A549 (cell line): ENCODE data around the gene PSMB4. TPM values are rescaled to one million over a fixed set of nuclear protein-coding genes. Genes with fewer than 3 reads are reported as not detected.
A peak's percentile ranks its signal among the peaks of the same experiment; 100 is the strongest.

Experiments used
- ATAC-seq, 2 experiments: fragments of 200-7000 bp in 1 of 2; fragments of >200 bp in 1 of 2; cut with Nextera tagmentation in 1 of 2; cut with Tn5 transposase in 1 of 2; 3 replicates each; pipeline versions ENCODE4 v1.8.0 to v1.9.1; 2018 to 2020; ENCODE audit warnings: mild to moderate bottlenecking in 1 of 2, moderate library complexity in 1 of 2
- CTCF ChIA-PET: fragments of 300-600 bp; sonication (Branson Sonifier 250); formaldehyde crosslinking; extraction: SDS; loops from one replicate; lab custom pipeline; 2021; ENCODE audit warnings: antibody characterized with exemption, inconsistent platforms; lab: Yijun Ruan, JAX
- POLR2A ChIA-PET: fragments of 350-600 bp; formaldehyde crosslinking; extraction: SDS; loops from one replicate; lab custom pipeline; 2021; ENCODE audit warnings: antibody characterized with exemption, inconsistent platforms; lab: Yijun Ruan, JAX
- DNase-seq, 2 experiments: peaks; one replicate each; pipeline versions ENCODE4 v3.0.0 to v3.0.0-alpha.2; 2011 to 2016; ENCODE audit warnings: low read depth in 1 of 2, low spot score in 1 of 2
- FAIRE-seq: peaks from 2 replicates; lab custom pipeline; 2011; peaks lifted over from hg19 to GRCh38; lab: Jason Lieb, UNC
- H3K27ac ChIP-seq, 2 experiments: fragments of >200 bp; sonication (Bioruptor Twin); formaldehyde crosslinking; 3 replicates each; pipeline ENCODE4 v1.5.1; 2016 to 2017
- H3K4me1 ChIP-seq: fragments of >200 bp; sonication (Bioruptor Twin); formaldehyde crosslinking; 3 replicates; pipeline ENCODE4 v1.6.1; 2016
- H3K4me2 ChIP-seq: fragments of >200 bp; sonication (Bioruptor Twin); formaldehyde crosslinking; 3 replicates; pipeline ENCODE4 v1.6.1; 2016
- H3K4me3 ChIP-seq: fragments of >200 bp; sonication (Bioruptor Twin); formaldehyde crosslinking; 3 replicates; pipeline ENCODE4 v1.5.1; 2016
- H3K9me3 ChIP-seq: fragments of >200 bp; sonication (Bioruptor Twin); formaldehyde crosslinking; 3 replicates; pipeline ENCODE4 v1.6.1; 2016
- CBX2 ChIP-seq: fragments of 200-600 bp; sonication (generic); IDR thresholded peaks from 2 replicates; pipeline ENCODE4 v1.6.1; 2016; ENCODE audit warnings: low read depth, mild to moderate bottlenecking, borderline replicate concordance
- CEBPB ChIP-seq, 2 experiments: fragments of >200 bp in 1 of 2; sonication (Bioruptor Twin) in 1 of 2; formaldehyde crosslinking in 1 of 2; IDR thresholded peaks; 2 replicates each; pipeline ENCODE4 v1.6.1; 2012 to 2016
- EHF ChIP-seq: fragments of 250-450 bp; sonication (Bioruptor Pico); IDR thresholded peaks from 2 replicates; pipeline ENCODE4 v1.5.0; 2020; ENCODE audit warnings: mild to moderate bottlenecking
- EP300 ChIP-seq, 2 experiments: fragments of >200 bp; sonication (Bioruptor Twin); formaldehyde crosslinking; IDR thresholded peaks; 2 replicates in 1 of 2; 3 replicates in 1 of 2; pipeline ENCODE4 v1.6.1; 2016 to 2017
- FOSL2 ChIP-seq, 2 experiments: fragments of 450-650 bp in 1 of 2; fragments of >200 bp in 1 of 2; sonication (Bioruptor Twin) in 1 of 2; formaldehyde crosslinking; IDR thresholded peaks; 2 replicates each; pipeline versions ENCODE4 v1.5.0 to v1.6.1; 2016 to 2020; ENCODE audit warnings: mild to moderate bottlenecking in 1 of 2, moderate library complexity in 1 of 2
- GATA3 ChIP-seq: IDR thresholded peaks from 2 replicates; pipeline ENCODE4 v1.6.1; 2012; ENCODE audit warnings: borderline replicate concordance
- HOXA7 ChIP-seq: fragments of 250-450 bp; sonication (Bioruptor Pico); IDR thresholded peaks from 2 replicates; pipeline ENCODE4 v1.5.0; 2020; ENCODE audit warnings: mild to moderate bottlenecking, moderate library complexity
- MAFK ChIP-seq: fragments of 450-650 bp; IDR thresholded peaks from 2 replicates; pipeline ENCODE4 v1.6.1; 2014; ENCODE audit not compliant: partially characterized antibody
- MAZ ChIP-seq: fragments of 150-350 bp; IDR thresholded peaks from 2 replicates; pipeline ENCODE4 v1.6.1; 2014; ENCODE audit warnings: antibody characterized with exemption, low read depth, low read length, borderline replicate concordance
- NPAS2 ChIP-seq: fragments of 250-450 bp; sonication (Bioruptor Pico); IDR thresholded peaks from 2 replicates; pipeline ENCODE4 v1.8.0; 2022; ENCODE audit warnings: mild to moderate bottlenecking, moderate library complexity, borderline replicate concordance
- NR3C1 ChIP-seq: fragments of >200 bp; sonication (Bioruptor Twin); formaldehyde crosslinking; IDR thresholded peaks from 3 replicates; pipeline ENCODE4 v1.6.1; 2017
- PHF8 ChIP-seq: fragments of 200-600 bp; sonication (generic); IDR thresholded peaks from 2 replicates; pipeline ENCODE4 v1.6.1; 2016; ENCODE audit warnings: low read depth, mild to moderate bottlenecking, antibody characterized with exemption, moderate library complexity, borderline replicate concordance
- POLR2A ChIP-seq: IDR thresholded peaks from 2 replicates; pipeline ENCODE4 v1.6.1; 2012; ENCODE audit warnings: mild to moderate bottlenecking, low read length
- RCOR1 ChIP-seq: fragments of 150-350 bp; IDR thresholded peaks from 2 replicates; pipeline ENCODE4 v1.6.1; 2014; ENCODE audit warnings: antibody characterized with exemption, low read length, low read depth
- RNF2 ChIP-seq: fragments of 200-600 bp; sonication (generic); IDR thresholded peaks from 2 replicates; pipeline ENCODE4 v1.6.1; 2016; ENCODE audit warnings: low read depth, mild to moderate bottlenecking, antibody characterized with exemption, moderate library complexity, borderline replicate concordance
- SMC3 ChIP-seq: fragments of >200 bp; sonication (Bioruptor Twin); formaldehyde crosslinking; IDR thresholded peaks from 3 replicates; pipeline ENCODE4 v1.6.1; 2018; ENCODE audit warnings: inconsistent platforms
- TFCP2L1 ChIP-seq: fragments of 250-450 bp; sonication (Bioruptor Pico); IDR thresholded peaks from 2 replicates; pipeline ENCODE4 v1.5.0; 2021; ENCODE audit warnings: mild to moderate bottlenecking
- ZC3H11A ChIP-seq: fragments of 450-650 bp; IDR thresholded peaks from 2 replicates; pipeline ENCODE4 v1.6.1; 2014; ENCODE audit warnings: antibody characterized with exemption, mild to moderate bottlenecking
- ZFP36 ChIP-seq: fragments of 450-650 bp; IDR thresholded peaks from 2 replicates; pipeline ENCODE4 v1.6.1; 2014; ENCODE audit warnings: borderline replicate concordance; ENCODE audit not compliant: partially characterized antibody
- ZNF302 ChIP-seq: fragments of 250-450 bp; sonication (Bioruptor Pico); IDR thresholded peaks from 2 replicates; pipeline ENCODE4 v1.9.0; 2021; ENCODE audit warnings: inconsistent platforms, mild to moderate bottlenecking, moderate library complexity
- WGBS: methylation state at CpG from one replicate; pipeline ENCODE4 v1.1.6; 2017; ENCODE audit errors: missing lambda C conversion rate; 5-methylcytosine and 5-hydroxymethylcytosine counted together
- polyA plus RNA-seq, 4 experiments: library from polyadenylated mRNA; depleted of rRNA in 3 of 4; stranded (reverse); fragments of >200 nt; fragmentation: RNase III in 1 of 4; extraction: RNeasy Plus Mini Kit Qiagen cat#74134 plus additional on column Dnase treatment in 1 of 4; gene quantifications; 2 replicates in 3 of 4; 3 replicates in 1 of 4; pipeline ENCODE4 v1.2.3, GENCODE V29; 2011 to 2017

PSMB4 gene
- polyA plus RNA-seq, 2 of the 4 experiments (the other 2 are of a cell fraction), result 383 to 405 TPM

DNA sequence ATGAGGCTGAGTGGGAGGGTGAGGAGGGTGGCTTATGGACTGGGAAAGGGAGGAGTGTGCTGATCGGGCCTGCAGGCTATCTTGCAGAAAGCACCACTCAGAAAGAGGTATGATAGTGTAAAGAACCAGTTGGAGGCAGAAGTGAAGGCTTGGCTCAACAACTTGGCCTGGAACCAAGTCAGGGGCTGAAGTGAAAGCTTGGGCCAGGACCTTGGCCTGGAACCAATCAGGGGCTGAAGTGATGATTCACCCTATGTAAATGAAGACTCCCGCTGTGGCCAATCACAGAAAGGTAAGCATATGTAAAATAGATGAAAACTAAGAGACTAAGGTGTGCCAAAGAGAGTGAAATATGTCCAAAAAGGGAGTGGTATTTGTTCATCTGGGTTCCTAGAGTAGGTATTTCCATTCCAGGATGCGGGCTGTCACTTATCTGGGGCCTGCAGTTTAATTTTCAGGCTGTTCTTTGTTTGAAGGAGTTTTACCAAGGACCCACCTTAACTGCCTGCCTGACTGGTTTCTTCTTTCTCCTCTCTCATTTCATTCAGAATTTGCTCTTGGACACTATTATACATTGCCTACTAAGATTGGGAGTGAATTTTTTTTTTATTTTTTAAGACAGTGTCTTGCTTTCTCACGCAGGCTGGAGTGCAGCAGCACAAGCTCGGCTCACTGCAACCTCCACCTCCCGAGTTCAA lies 47.2 kb upstream of the PSMB4 start:
- H3K4me3 ChIP-seq, result no peak overlapping the region
- H3K27ac ChIP-seq, result no peak overlapping the region
- H3K9me3 ChIP-seq, result peaks cover 10% of the 10 kb centered on the region; the same call in 2 of the 3 replicates
- peak; percentile 98 for TF ChIP-seq ZFP36
- no peak for TF ChIP-seq CBX2
- H3K4me1 ChIP-seq, result peaks cover 7% of the 10 kb centered on the region
- no peak overlapping the region for H3K4me2 ChIP-seq
- 57% methylated on average over 6 of the region's 6 CpGs for WGBS
- ChIA-PET CTCF (interaction anchor here (0.9 to 14.4 kb wide), 3 partner anchors 11 to 156 kb away, joined by 4 to 108 read pairs (median 5); no protein-coding TSS in a partner anchor), POLR2A (no interaction called here)
- peak in 1 of 2 experiments; percentile 23 for DNase-seq
- ATAC-seq, result no peak
- no peak for FAIRE-seq

DNA sequence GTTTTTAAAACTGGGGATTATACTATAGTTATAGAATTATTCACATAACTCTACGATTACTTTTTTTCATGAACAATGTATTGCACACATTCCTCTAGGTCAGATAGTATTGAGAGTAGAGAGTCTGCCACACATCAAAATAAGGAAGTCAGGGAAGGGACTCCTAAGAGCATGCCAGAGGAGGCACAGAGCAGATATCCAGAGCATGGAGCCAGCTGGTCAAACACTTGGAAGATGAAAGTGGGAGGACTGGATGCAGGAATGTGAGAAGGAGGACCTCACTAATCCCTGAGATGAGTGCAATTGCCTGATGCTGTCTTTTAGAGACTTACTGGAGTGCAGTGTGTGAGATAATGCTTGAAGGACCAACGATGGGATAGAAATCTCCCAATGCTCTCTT lies 42.7 kb upstream of the PSMB4 start:
- TF ChIP-seq MAZ (no peak), FOSL2 (IDR thresholded peaks at IDR 0.05) (no peak), FOSL2 (CRISPR knock-in tag; IDR thresholded peaks at IDR 0.05) (no peak), HOXA7 (CRISPR knock-in tag) (no peak), POLR2A (no peak), EP300 (IDR thresholded peaks at IDR 0.05) (no peak), CEBPB (IDR thresholded peaks at IDR 0.05) (no peak), PHF8 (no peak), NPAS2 (CRISPR knock-in tag) (no peak), ZNF302 (no peak)
- TF ChIP-seq, all 56 proteins: peak for 0
- Histone ChIP-seq H3K9me3 (peaks cover 9% of the 10 kb centered on the region), H3K4me2 (no peak overlapping the region), H3K4me1 (no peaks in the 10 kb centered on the region), H3K27ac (no peak overlapping the region), H3K4me3 (no peak overlapping the region)
- ChIA-PET POLR2A (no interaction called here), CTCF (interaction anchor here (0.7 to 14.4 kb wide), 4 partner anchors 16 to 509 kb away, joined by 3 to 108 read pairs (median 4); no protein-coding TSS in a partner anchor)
- ATAC-seq, result peak in 1 of 2 experiments; percentile 21; a peak in 1 of 6 replicates
- WGBS, result 6% methylated on average over 2 of the region's 2 CpGs
- no peak for DNase-seq
- no peak for FAIRE-seq

- DNase-seq, result no peak
- Histone ChIP-seq H3K4me2 (no peak overlapping the region), H3K27ac (no peak overlapping the region)
- ChIA-PET CTCF (interaction anchor here (14.4 kb wide), 1 partner anchor 21 kb away, joined by 108 read pairs; no protein-coding TSS in a partner anchor), POLR2A (no interaction called here)
- no peak for ATAC-seq
- TF ChIP-seq TFCP2L1 (CRISPR knock-in tag) (no peak), ZC3H11A (no peak), ZNF302 (no peak), HOXA7 (CRISPR knock-in tag) (no peak), RNF2 (no peak), RCOR1 (no peak), EHF (CRISPR knock-in tag) (no peak), MAFK (no peak), EP300 (IDR thresholded peaks at IDR 0.05) (no peak), SMC3 (no peak), NR3C1 (no peak), GATA3 (no peak), ZFP36 (no peak), FOSL2 (IDR thresholded peaks at IDR 0.05) (no peak), FOSL2 (CRISPR knock-in tag; IDR thresholded peaks at IDR 0.05) (no peak)
- TF ChIP-seq, all 56 proteins: peak for 0
- Histone ChIP-seq H3K9me3 (peaks cover 20% of the 10 kb centered on the region), H3K4me1 (no peaks in the 10 kb centered on the region), H3K4me3 (no peak overlapping the region)
- no peak for FAIRE-seq
Observed at GRCh38 chr1:151361883-151362282, 37.5 kb upstream of the PSMB4 start.
